Femur (tissue), 1 donor: ENCODE data around the gene LCE1E.

ENCODE experiments used
- DNase-seq: peaks from one replicate; pipeline ENCODE4 v3.0.0-alpha.2; 2017

The LCE1E gene

GRCh38 chr1:152786077-152786476 is at the start of gene LCE1E:
LCE1E (plus strand) TSS chr1:152786257; CDS start chr1:152787300, 1,043 bp downstream.
- DNase-seq, result no peak

GRCh38 chr1:152737997-152738396 is 48.1 kb upstream of the LCE1E start:
- no peak for DNase-seq

GRCh38 chr1:152739841-152740240 is 46.2 kb upstream of the LCE1E start:
- no peak for DNase-seq

GRCh38 chr1:152741656-152742055 is 44.4 kb upstream of the LCE1E start:
- DNase-seq, result no peak

- no peak for DNase-seq
These were observed 42.5 kb upstream of the LCE1E start for GRCh38 chr1:152743371-152744145.

GRCh38 chr1:152745289-152745704 is 40.8 kb upstream of the LCE1E start:
- DNase-seq, result no peak

- DNase-seq, result no peak
These were observed 40.2 kb upstream of the LCE1E start for GRCh38 chr1:152745765-152746444.

GRCh38 chr1:152747831-152748230 is 38.2 kb upstream of the LCE1E start:
- no peak for DNase-seq

- DNase-seq, result no peak
These were observed 33.8 kb upstream of the LCE1E start for GRCh38 chr1:152752225-152752624.

- no peak for DNase-seq
These were observed 32.5 kb upstream of the LCE1E start for GRCh38 chr1:152753586-152753985.

- no peak for DNase-seq
These were observed 29.2 kb upstream of the LCE1E start for GRCh38 chr1:152756872-152757271.

GRCh38 chr1:152757747-152758146 is 28.3 kb upstream of the LCE1E start, which contains the start of gene KPRP:
KPRP (plus strand) TSS chr1:152758025; CDS start chr1:152759589, 1,564 bp downstream.
- no peak for DNase-seq

GRCh38 chr1:152758636-152759035 is 27.4 kb upstream of the LCE1E start:
- no peak for DNase-seq

GRCh38 chr1:152759453-152760173 is 26.4 kb upstream of the LCE1E start:
- no peak for DNase-seq

- no peak for DNase-seq
These were observed 25.4 kb upstream of the LCE1E start for GRCh38 chr1:152760551-152761190.

- no peak for DNase-seq
These were observed 24.3 kb upstream of the LCE1E start for GRCh38 chr1:152761609-152762213.

- no peak for DNase-seq
These were observed 17.1 kb upstream of the LCE1E start for GRCh38 chr1:152768847-152769533.

- no peak for DNase-seq
These were observed 15.6 kb upstream of the LCE1E start for GRCh38 chr1:152770411-152770810.

GRCh38 chr1:152774875-152775274 is 11.2 kb upstream of the LCE1E start, which contains the start of gene LCE1F:
LCE1F (plus strand) TSS chr1:152775140; CDS start chr1:152776372, 1,232 bp downstream.
- no peak for DNase-seq

- no peak for DNase-seq
These were observed 9.7 kb upstream of the LCE1E start for GRCh38 chr1:152776361-152776760.

GRCh38 chr1:152777510-152778137 is 8.4 kb upstream of the LCE1E start:
- no peak for DNase-seq
